MM.1S (cell line): ENCODE measurements around the gene KCNQ2.

Experiments used
- DNase-seq: peaks from one replicate; pipeline ENCODE4 v3.0.0-alpha.2; 2015
- H2AFZ ChIP-seq: fragments of 300-600 bp; sonication (generic); 2 replicates; pipeline ENCODE4 v1.6.0; 2016; ENCODE audit warnings: antibody characterized with exemption, low read length
- H3F3A ChIP-seq: fragments of 300-600 bp; sonication (generic); 2 replicates; pipeline ENCODE4 v1.6.1; 2016; ENCODE audit warnings: mild to moderate bottlenecking, antibody characterized with exemption, low read length, moderate library complexity, mixed read lengths; ENCODE audit not compliant: insufficient read depth
- H3K27ac ChIP-seq: fragments of 300-600 bp; sonication (generic); 2 replicates; pipeline ENCODE4 v1.5.1; 2016; ENCODE audit warnings: mild to moderate bottlenecking, low read length
- H3K27me3 ChIP-seq: fragments of 300-600 bp; sonication (generic); replicated peaks from 2 replicates; pipeline ENCODE4 v1.6.0; 2016; ENCODE audit warnings: low read length; ENCODE audit not compliant: insufficient read depth
- H3K36me3 ChIP-seq: fragments of 300-600 bp; sonication (generic); replicated peaks from 2 replicates; pipeline ENCODE4 v1.6.1; 2016; ENCODE audit warnings: mild to moderate bottlenecking, low read length, mixed read lengths; ENCODE audit not compliant: insufficient read depth
- H3K4me1 ChIP-seq: fragments of 300-600 bp; sonication (generic); 2 replicates; pipeline ENCODE4 v1.6.1; 2016; ENCODE audit warnings: low read length, mixed read lengths
- H3K4me2 ChIP-seq: fragments of 300-600 bp; sonication (generic); 2 replicates; pipeline ENCODE4 v1.6.0; 2016; ENCODE audit warnings: low read depth, low read length
- H3K4me3 ChIP-seq: fragments of 300-600 bp; sonication (generic); 2 replicates; pipeline ENCODE4 v1.5.1; 2016; ENCODE audit warnings: low read length, mixed read lengths
- H3K79me2 ChIP-seq: fragments of 300-600 bp; sonication (generic); 2 replicates; pipeline ENCODE4 v1.6.1; 2016; ENCODE audit warnings: mixed run types, low read length, mixed read lengths
- H3K9ac ChIP-seq: fragments of 300-600 bp; sonication (generic); 2 replicates; pipeline ENCODE4 v1.6.1; 2016; ENCODE audit warnings: low read length, mixed read lengths
- H3K9me2 ChIP-seq: fragments of 300-600 bp; sonication (generic); replicated peaks from 2 replicates; pipeline ENCODE4 v1.6.1; 2016; ENCODE audit warnings: mild to moderate bottlenecking, low read length, mixed read lengths; ENCODE audit not compliant: insufficient read depth
- H3K9me3 ChIP-seq: fragments of 300-600 bp; sonication (generic); replicated peaks from 2 replicates; pipeline ENCODE4 v1.6.1; 2016; ENCODE audit warnings: mild to moderate bottlenecking, low read length, mixed read lengths; ENCODE audit not compliant: insufficient read depth
- H4K20me1 ChIP-seq: fragments of 300-600 bp; sonication (generic); 2 replicates; pipeline ENCODE4 v1.6.1; 2016; ENCODE audit warnings: mild to moderate bottlenecking, low read length, moderate library complexity, mixed read lengths; ENCODE audit not compliant: insufficient read depth
- CTCF ChIP-seq: fragments of 300-600 bp; sonication (generic); IDR thresholded peaks from 2 replicates; pipeline ENCODE4 v1.5.1; 2016; ENCODE audit warnings: antibody characterized with exemption, low read length, mixed read lengths
- EZH2 ChIP-seq: fragments of 300-600 bp; sonication (generic); optimal IDR thresholded peaks from 2 replicates; pipeline ENCODE3; 2017; ENCODE audit warnings: low read depth, mild to moderate bottlenecking, antibody characterized with exemption, low read length, mixed read lengths
- EZH2phosphoT487 ChIP-seq: fragments of 300-600 bp; sonication (generic); IDR thresholded peaks from 2 replicates; pipeline ENCODE4 v1.6.1; 2018; ENCODE audit warnings: antibody characterized with exemption, low read length

Gene KCNQ2

GRCh38 chr20:63434599-63435378 is 37.7 kb downstream of the KCNQ2 start:
- H3K27ac ChIP-seq = no peak overlapping the region
- no peaks in the 10 kb centered on the region for H3K4me1 ChIP-seq
- H3K9me3 ChIP-seq = no peaks in the 10 kb centered on the region
- H3K79me2 ChIP-seq = no peaks in the 10 kb centered on the region
- H3F3A ChIP-seq = no peaks in the 10 kb centered on the region
- DNase-seq = peak; percentile 56
- H2AFZ ChIP-seq = no peak overlapping the region
- no peak overlapping the region for H3K4me3 ChIP-seq
- H3K4me2 ChIP-seq = no peak overlapping the region
- no peaks in the 10 kb centered on the region for H4K20me1 ChIP-seq
- peaks cover 71% of the 10 kb centered on the region for H3K27me3 ChIP-seq
- H3K9me2 ChIP-seq = no peaks in the 10 kb centered on the region
- TF ChIP-seq CTCF = peak; percentile 77
- TF ChIP-seq EZH2 = no peak
- H3K9ac ChIP-seq = no peak overlapping the region
- no peaks in the 10 kb centered on the region for H3K36me3 ChIP-seq

- Histone ChIP-seq H3K4me1 (no peaks in the 10 kb centered on the region), H3F3A (no peaks in the 10 kb centered on the region), H3K4me2 (no peak overlapping the region), H3K36me3 (no peaks in the 10 kb centered on the region), H3K9me3 (no peaks in the 10 kb centered on the region), H3K27ac (no peak overlapping the region), H3K27me3 (peaks cover 68% of the 10 kb centered on the region), H2AFZ (no peak overlapping the region), H3K4me3 (no peak overlapping the region), H3K79me2 (no peaks in the 10 kb centered on the region), H3K9ac (no peak overlapping the region), H3K9me2 (no peaks in the 10 kb centered on the region), H4K20me1 (no peaks in the 10 kb centered on the region)
- TF ChIP-seq CTCF (no peak), EZH2phosphoT487 (no peak), EZH2 (no peak)
- DNase-seq = no peak
Measured at GRCh38 chr20:63433756-63434531, 38.5 kb downstream of the KCNQ2 start.

DNA sequence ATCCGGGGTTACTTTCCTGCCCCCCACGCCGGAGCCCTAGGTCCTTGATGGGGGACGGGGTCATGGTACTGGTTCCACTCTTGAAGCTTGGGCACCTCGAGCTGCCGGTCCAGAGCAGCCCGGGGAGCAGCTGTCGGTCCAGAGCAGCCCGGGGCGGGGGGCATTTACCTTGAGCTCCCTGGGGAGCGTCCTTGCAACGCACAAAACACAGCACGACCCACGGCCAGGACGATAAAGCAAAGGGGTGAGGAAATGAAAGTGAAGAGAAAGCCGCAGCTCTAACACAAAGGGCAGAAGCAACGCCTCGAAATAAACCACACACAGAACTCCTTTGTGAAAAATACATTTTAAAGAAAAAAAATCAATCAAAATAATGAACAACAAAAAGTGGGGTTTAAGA is 39.1 kb downstream of the KCNQ2 start:
- Histone ChIP-seq H3K27ac (no peak overlapping the region), H3K4me3 (no peak overlapping the region), H3K4me1 (no peaks in the 10 kb centered on the region), H3K36me3 (no peaks in the 10 kb centered on the region), H2AFZ (no peak overlapping the region), H3K4me2 (no peak overlapping the region), H3F3A (no peaks in the 10 kb centered on the region), H3K9me3 (no peaks in the 10 kb centered on the region), H4K20me1 (no peaks in the 10 kb centered on the region), H3K79me2 (no peaks in the 10 kb centered on the region), H3K9ac (no peak overlapping the region), H3K27me3 (peaks cover 67% of the 10 kb centered on the region), H3K9me2 (no peaks in the 10 kb centered on the region)
- no peak for DNase-seq
- no peak for TF ChIP-seq EZH2
- TF ChIP-seq EZH2phosphoT487 = no peak
- no peak for TF ChIP-seq CTCF
